ENCODE data around the gene ARSH. TPM values are rescaled to one million over a fixed set of nuclear protein-coding genes. Genes with fewer than 3 reads are reported as not detected.
"Not testable (repeated sequence)": the region's sequence is repeated elsewhere in the genome, so short reads cannot be mapped to it uniquely, and the experiment has no call there.

Gene ARSH
- total RNA-seq, 4 donors from 2014 or later = 0.39 TPM; not detected in 3

- WGBS, 2 donors = 58 to 64% methylated on average over 6 of the region's 6 CpGs
- DNase-seq (ENCODE audit: low spot score in 2 of 2) = no peak
- no peak for TF ChIP-seq CTCF (IDR thresholded peaks at IDR 0.05)
- no peak for TF ChIP-seq POLR2A (IDR thresholded peaks at IDR 0.05)
- H3K4me3 ChIP-seq (ENCODE audit: low read depth, poor library complexity, severe bottlenecking) = no peak overlapping the region
- intact Hi-C loops (cut with DNase I; ENCODE audit: low total_unique reads) = no loop called here
Observed at GRCh38 chrX:2972391-2972790, 34.0 kb upstream of the ARSH start.

- TF ChIP-seq CTCF (IDR thresholded peaks at IDR 0.05) (no peak), POLR2A (IDR thresholded peaks at IDR 0.05) (no peak)
- WGBS, 2 donors = 64 to 67% methylated on average over 1 of the region's 1 CpG
- no peak overlapping the region for H3K4me3 ChIP-seq (ENCODE audit: low read depth, poor library complexity, severe bottlenecking)
- intact Hi-C loops (cut with DNase I; ENCODE audit: low total_unique reads) = no loop called here
- no peak for DNase-seq (ENCODE audit: low spot score in 2 of 2)
Observed at GRCh38 chrX:2974961-2975360, 31.4 kb upstream of the ARSH start.

- intact Hi-C loops (cut with DNase I; ENCODE audit: low total_unique reads); DNase-seq (ENCODE audit: low spot score in 2 of 2); H3K4me3 ChIP-seq (ENCODE audit: low read depth, poor library complexity, severe bottlenecking): not testable (repeated sequence)
- WGBS, 2 donors = 82 to 90% methylated on average over 4 of the region's 4 CpGs
Observed at GRCh38 chrX:2978639-2979038, 27.7 kb upstream of the ARSH start.

GRCh38 chrX:2984342-2984741 lies 22.0 kb upstream of the ARSH start:
- no peak for DNase-seq (ENCODE audit: low spot score in 2 of 2)
- no peak for TF ChIP-seq CTCF (IDR thresholded peaks at IDR 0.05)
- no peak for TF ChIP-seq POLR2A (IDR thresholded peaks at IDR 0.05)
- no peak overlapping the region for H3K4me3 ChIP-seq (ENCODE audit: low read depth, poor library complexity, severe bottlenecking)
- 78 to 87% methylated on average over 4 of the region's 4 CpGs for WGBS, 2 donors
- intact Hi-C loops (cut with DNase I; ENCODE audit: low total_unique reads) = no loop called here

- intact Hi-C loops (cut with DNase I; ENCODE audit: low total_unique reads) = no loop called here
- no peak for TF ChIP-seq POLR2A (IDR thresholded peaks at IDR 0.05)
- no peak for TF ChIP-seq CTCF (IDR thresholded peaks at IDR 0.05)
- WGBS, 2 donors = 70 to 74% methylated on average over 2 of the region's 2 CpGs
- no peak overlapping the region for H3K4me3 ChIP-seq (ENCODE audit: low read depth, poor library complexity, severe bottlenecking)
- no peak for DNase-seq (ENCODE audit: low spot score in 2 of 2)
Observed at GRCh38 chrX:2989565-2989964, 16.8 kb upstream of the ARSH start.

GRCh38 chrX:3010532-3010931 lies 4.2 kb downstream of the ARSH start:
- 80 to 82% methylated on average over 2 of the region's 2 CpGs for WGBS, 2 donors
- no peak overlapping the region for H3K4me3 ChIP-seq (ENCODE audit: low read depth, poor library complexity, severe bottlenecking)
- DNase-seq (ENCODE audit: low spot score in 2 of 2) = no peak
- intact Hi-C loops (cut with DNase I; ENCODE audit: low total_unique reads) = no loop called here
- TF ChIP-seq POLR2A (IDR thresholded peaks at IDR 0.05) (no peak), CTCF (IDR thresholded peaks at IDR 0.05) (no peak)
